Subcutaneous adipose tissue (tissue), 4 donors: Measurements from ENCODE around the gene FRAS1. TPM values are rescaled to one million over a fixed set of nuclear protein-coding genes. Genes with fewer than 3 reads are reported as not detected.

Source experiments
- CTCF ChIP-seq: fragments of 450-650 bp; IDR thresholded peaks from one replicate; pipeline ENCODE4 v1.5.1; 2016; ENCODE audit warnings: low read depth, mild to moderate bottlenecking, control low read depth, antibody characterized with exemption, moderate library complexity
- small RNA-seq: library from RNA; depleted of rRNA; stranded (forward); fragments of <200 nt; gene quantifications from one replicate; pipeline ENCODE3, GENCODE V24; 2016
- total RNA-seq, 4 donors: library from RNA; depleted of rRNA; stranded (reverse); fragments of >200 nt; gene quantifications; one replicate each; pipeline ENCODE4 v1.1.0, GENCODE V29; 2016

Gene FRAS1
- total RNA-seq, 4 donors from 2014 or later = 2.2 to 6.0 (median 3.6) TPM

GRCh38 chr4:78592088-78592783, 535.1 kb downstream of the FRAS1 start:
- TF ChIP-seq CTCF = no peak

Small RNA genes within 50 kb of the gene (small RNA-seq; reads per million reads assigned to genes)
- not detected for gene AC114801.3

Other genes with a start within 250 kb of the FRAS1 start
- gene CNOT6L, start 238.0 kb upstream of the FRAS1 start, total RNA-seq = 10 to 100 TPM; 31.3 to 49.4 (median 33.8) TPM
- 10 to 100 TPM; 12.8 to 36.8 (median 25.1) TPM for gene MRPL1, start 194.5 kb upstream of the FRAS1 start, total RNA-seq